HG02852 (cell line): ENCODE data around the gene CAPG.
"Not testable (repeated sequence)": the region's sequence is repeated elsewhere in the genome, so short reads cannot be mapped to it uniquely, and the experiment has no call there.

Source experiments
- ATAC-seq: cut with Tn5 transposase; IDR thresholded peaks from one replicate; pipeline ENCODE4 v1.9.1; 2021; ENCODE audit warnings: mild to moderate bottlenecking, moderate library complexity; ENCODE audit not compliant: unreplicated experiment

The CAPG gene

DNA sequence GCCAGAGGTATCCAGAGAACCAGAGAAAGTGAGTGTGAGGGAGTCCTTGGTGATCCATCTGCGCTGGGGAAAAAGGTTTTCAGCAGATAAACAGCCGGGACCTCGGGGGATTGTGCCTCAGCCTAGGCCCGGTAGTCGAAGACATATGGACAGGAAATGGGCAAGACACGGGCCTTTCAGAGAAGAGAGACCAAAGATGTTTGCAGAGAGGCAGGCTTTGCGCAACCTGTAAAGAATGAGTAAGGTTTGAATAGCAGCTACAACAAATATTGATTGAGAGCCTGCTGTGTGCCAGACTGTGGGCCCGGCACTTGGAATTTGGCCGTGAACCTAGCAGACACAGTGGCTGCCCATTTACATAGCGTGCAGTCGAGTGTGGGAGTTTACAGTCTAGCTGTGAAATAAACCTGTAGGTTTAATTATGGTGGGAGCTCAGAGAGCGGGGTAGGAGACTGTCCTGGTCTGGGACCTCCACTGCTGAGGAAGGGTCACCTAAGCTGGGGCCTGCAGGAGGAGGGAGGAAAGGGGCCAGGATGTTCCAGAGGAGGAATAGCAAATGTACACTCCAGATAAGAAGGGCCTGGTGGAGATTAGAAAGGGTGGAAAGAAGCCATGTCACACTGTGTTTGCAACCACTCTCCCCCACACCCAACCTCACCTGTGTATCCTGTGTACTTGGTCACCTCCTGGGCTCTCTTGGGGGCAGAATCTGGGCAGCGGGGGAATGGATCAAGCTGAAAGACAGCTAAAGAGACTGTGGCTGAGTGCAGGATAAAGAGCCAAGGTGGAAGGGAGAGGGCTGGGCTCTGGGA, 11.3 kb upstream of the CAPG start:
- ATAC-seq = no peak

DNA sequence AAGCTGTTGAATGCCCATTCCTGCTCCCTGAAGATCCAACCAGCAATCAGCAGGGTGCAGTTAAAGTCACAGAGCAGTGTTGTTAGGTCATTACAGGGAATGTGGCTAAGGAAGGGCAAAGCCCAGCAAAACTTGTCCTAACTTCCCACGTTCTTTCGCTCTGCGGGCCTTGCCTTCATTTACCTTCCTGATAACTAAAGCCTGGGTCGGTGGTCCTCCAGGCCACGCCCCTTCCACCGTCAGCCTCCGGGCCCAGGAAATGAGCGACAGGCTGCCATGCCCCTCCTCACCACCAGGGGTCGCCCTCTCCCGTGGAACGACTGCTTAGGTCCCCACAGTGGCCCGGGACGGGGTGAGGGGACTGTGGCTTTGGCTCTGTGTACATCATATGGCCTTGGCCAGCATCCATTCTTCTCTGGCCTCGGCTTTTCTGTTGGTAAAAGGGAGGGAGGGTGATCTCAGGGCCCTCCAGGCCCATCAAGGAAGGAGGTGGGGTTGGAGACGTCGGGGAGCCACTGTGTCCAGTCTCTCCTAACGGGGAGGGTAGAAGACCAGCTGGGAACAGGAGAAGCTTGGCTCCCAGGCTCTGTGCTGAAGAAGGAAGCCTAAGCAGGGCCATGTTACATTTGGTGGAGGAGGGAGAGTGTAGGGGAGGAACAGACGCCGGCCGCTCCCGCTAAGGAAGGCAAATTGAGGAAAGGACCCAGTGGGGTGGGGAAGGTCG, 10.5 kb upstream of the CAPG start:
- peak; percentile 48 for ATAC-seq

DNA sequence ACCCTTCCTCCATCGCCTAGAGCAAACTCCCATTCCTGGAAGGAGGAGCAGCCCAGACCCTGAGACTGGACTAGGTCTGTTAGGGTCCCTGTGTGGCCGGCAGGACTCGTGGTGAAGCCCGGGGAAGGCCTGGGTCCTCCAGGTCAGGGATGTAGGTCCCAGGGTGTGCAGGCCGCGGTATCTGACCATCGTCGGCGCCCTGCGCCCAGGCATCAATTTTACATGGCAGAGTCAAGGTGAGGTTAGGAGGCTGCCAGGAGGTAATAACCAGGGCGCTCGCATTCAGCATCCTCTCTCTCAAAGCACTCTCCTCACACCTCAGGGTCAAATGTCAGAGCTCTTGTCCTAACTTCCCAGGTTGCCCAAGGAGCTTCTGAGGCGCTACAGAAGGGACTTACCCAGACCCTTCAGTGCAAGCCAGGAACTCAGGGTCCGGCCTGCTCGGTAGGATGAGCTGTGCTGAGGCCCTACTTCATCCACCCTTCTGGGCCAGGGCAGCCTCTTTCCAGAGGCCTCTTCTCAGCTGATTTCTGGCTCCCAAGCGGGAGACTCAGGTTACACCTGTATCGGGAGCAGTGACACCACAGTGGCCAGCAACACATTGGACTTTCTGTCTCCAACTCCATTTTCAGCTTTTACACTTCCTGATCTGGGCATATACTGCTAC, 9.0 kb upstream of the CAPG start:
- ATAC-seq = no peak

DNA sequence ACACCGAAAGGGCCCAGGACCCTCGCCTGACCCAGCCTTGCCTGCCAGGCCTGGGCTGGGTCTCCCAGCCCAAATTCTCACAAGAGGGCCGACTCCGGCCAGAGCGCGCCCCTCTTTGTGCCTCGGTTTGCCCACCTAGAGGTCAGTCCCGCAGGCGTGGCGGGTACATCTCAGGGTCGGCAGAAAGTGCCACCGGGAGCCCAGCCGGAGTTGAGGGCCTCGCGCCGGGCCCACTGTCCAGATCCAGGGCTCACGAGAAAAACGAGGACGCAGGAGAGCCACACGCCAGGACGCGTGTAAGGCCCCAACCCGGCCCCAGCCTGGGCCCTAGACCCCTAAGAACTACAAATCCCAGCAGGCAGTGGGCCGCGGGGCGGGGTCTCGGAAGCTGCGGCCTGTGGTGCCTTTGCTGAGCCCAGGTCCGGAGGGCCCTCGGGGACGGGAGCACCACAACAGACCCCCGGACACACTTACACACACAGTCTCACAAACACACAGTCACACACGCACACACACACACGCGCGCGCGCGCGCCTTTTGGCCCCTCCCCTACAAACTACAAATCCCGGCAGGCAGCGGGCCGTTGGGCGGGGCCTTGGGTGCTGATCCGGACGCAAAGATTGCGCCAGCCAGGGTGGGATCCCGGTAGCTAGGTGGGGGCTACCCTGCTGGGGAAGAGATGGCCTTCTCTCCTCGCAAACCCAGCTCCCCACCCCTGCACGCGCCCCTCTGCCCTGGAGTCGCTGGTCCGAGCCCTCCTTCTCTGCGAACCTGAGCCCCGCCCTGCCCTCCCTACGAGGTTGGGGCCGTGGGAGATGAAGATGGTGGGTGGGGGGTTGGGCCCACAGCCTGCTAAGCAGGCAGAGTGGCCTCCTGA, 8.2 kb upstream of the CAPG start, which contains the start of gene SH2D6:
TSS of gene SH2D6 (plus strand) at position 583 of the 877 bp plus-strand sequence. CDS start 10,752 bp downstream, outside the sequence.
- ATAC-seq = peak; percentile 83

DNA sequence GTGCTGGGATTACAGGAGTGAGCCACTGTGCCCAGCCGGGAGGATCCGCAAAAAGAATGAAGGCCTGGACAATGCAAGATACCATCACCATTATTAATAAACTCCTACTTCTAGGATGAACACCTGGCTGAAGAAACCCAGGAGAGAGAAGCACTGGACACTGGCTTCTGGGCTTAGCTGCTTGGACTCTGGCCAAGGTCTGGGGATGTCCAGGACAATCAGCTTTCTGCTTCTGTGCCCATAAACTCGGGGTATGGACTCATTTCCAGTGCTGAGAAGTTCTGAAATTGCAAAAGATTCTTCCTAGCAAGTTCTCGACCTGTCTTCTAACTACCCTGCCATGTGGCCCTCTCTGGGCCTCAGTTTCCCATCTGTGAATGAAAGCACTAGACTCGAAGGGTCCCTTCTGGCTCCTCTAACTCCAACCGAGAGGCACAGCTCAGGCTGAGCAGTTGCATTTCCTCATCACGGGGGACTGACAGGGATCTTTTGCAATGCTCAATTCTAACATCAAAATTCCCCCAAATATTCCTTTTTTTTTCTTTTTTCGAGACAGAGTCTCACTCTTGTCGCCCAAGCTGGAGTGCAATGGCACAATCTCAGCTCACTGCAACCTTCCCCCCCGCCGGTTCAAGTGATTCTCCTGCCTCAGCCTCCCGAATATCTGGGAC, 5.9 kb upstream of the CAPG start:
- ATAC-seq = no peak

DNA sequence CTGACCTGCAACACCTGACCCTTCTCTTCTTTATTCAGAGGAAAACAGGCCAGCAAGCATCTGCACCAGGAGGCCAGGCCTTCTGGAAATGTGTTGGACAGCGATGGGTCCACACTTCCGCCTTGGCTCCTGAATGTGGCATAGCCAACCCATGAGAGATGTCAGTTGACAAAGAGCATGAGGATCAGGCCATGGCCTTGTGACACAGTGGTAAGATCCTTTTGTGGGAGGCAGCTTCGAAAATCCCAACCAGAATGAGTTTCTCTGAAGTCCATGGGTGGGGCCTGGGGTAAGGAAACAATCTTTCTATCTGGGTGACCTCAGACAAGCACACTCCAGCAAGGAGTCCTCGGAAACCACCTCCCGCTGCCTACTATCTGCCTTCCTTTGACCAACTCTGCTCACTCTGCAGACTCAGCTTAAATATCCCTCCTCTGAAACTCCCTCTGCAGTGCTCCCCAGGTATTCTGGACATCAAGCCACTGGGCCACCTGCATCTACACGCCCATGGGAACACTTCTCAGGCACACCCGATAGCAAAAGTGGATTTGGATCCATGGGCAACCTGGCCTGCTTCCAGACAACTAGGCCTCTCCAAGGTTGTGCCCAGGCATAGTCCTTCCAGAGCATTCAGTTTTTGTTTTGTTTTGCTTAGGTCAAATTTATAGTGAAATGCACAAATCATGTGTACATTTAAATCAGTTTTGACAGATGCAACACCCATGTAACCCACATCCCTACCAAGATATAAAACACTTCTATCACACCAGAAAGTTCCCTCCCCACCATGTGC, 4.8 kb upstream of the CAPG start:
- no peak for ATAC-seq

DNA sequence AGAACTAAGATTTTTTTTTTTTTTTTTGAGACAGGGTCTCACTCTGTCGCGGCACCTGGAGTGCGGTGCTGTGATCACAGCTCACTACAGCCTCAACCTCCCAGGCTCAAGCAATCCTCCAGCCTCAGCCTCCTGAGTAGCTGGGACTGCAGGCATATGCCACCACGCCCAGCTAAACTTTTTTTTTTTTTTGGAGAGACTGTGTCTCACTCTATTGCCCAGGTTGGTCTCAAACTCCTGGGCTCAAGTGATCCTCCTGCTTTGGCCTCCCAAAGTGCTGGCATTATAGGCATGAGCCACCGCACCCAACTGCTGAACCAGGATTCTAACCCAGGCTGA, 4.2 kb upstream of the CAPG start:
- not testable (repeated sequence) for ATAC-seq

DNA sequence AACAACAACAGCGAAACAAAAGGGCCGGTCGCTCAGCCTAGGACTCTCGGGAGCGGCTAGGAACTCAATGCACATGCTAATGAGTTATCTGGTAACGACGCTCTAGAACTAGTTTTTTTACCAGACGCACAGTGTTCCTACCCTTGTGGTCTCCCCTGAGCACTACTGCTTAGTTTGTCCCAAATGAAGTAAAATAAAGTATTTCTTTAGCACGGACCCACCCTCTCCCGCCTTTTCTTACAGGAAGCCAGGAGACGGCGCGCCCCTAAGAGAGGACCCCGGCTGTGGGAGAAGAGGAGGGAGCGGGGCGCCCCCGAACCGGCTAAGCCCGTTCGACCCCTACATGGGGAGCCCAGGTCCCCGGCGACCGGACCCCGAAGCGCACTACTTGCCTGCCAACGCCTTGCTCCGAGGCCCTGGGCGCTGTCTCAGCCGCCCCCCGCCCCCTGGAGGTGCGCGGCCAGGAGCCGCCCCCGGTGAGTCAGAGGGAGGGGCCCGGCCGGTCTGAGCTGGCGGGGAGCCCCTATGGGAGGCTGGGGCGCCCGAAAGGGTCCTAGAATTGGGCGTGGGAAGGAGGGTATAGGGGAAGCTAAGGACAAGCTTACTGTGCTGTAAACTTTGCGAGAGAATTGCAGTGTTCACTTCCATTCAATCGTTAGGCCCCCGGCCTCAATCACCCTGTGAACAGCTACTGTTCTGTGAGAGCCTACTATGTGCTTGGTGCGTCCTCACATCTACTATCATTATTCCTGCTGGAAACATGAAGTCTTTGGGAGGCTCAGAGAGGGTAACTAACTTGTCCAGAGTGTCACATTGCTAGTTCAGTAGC, 3.6 kb upstream of the CAPG start:
- ATAC-seq = no peak

DNA sequence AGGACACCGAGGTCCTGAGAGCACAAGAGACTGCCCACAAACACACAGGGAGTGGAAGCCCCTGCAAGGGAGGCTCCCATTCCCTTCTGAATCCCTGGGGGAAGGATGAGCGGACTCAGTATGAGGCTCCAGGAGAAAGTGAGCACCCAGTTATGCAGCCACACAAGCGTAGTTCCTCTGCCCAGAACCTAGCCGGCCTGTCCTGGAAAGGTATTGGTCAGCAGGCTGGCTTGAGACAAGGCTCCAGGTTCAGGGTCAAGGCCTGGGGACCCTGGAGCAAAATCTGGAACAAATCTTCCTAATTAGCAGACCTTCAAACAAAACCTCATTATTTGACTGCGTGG, 1.2 kb upstream of the CAPG start:
- ATAC-seq = no peak

DNA sequence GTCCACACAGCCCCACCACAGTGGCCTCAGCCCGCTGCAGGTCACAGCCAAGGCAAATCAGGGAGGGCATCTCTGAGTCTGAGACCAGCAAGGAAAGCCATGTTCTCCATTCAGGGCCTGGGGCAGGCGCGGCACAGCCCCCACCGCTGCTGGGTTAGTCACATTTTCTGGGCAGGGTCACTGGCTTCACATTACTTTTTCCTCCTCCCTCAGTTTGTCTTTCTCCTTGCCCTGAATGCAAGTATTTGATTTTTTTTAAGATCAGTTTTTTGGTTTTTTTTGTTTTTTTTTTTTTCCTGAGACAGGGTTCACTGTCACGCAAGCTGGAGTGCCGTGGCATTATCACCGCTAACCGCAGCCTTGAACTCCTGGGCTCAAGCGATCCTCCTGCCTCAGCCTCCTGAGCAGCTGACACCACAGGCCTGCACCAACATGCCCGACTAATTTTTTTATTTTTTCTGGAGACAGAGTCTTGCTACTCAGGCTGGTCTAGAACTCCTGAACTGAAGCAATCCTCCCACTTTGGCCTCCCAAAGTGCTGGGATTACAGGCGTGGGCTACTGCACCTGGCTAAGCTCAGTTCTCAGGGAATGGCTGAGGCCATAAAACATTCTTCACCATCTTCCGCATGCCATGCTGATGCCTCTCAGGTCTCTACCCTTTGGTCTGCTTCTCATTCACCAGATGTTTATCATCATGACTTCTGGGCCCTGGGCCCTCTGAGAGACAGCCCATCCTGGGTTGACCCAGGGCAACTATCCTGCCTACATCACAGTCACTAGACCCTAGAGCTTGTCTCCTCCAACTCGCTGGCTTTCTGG, 628 bp upstream of the CAPG start:
- no peak for ATAC-seq

DNA sequence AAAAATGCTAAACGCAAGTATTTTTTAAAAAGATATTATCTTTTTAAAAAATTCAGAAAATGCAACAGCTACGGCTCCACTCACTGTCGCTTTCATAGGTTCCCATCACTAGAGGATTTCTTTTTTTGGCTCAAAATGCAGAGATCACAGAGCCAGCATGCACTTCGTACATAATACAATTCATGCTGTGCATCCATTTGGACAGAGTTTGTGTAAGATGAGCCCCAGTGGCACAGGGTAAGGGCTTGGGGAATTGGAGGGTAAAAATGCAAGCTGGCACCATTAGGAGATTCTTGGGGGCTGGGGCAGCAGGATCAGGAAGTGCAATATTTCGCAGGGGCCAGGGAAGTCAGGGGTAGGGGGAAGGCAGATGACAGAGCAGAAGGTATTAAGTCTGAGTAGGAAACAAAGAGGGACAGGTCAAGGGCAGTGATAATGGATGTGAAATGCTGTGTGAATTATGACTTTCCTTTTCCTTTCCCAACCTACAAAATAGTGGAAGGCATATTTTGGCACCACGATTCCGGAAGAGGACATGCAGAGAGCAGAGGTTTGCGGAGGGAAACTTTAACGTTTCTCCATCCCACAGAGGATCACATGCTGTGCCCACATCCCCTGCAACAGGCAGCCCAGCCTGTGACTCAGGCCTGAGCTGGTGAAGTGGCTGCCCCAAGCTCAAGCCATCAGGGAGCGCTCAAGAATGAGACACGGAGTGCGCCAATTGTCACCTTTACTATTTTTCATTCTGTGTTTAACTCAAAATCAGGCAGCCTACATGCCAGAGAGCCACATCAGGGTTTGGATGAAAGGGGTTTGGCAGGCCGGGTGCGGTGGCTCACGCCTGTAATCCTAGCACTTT, 4.7 kb downstream of the CAPG start:
- ATAC-seq = peak; percentile 36

DNA sequence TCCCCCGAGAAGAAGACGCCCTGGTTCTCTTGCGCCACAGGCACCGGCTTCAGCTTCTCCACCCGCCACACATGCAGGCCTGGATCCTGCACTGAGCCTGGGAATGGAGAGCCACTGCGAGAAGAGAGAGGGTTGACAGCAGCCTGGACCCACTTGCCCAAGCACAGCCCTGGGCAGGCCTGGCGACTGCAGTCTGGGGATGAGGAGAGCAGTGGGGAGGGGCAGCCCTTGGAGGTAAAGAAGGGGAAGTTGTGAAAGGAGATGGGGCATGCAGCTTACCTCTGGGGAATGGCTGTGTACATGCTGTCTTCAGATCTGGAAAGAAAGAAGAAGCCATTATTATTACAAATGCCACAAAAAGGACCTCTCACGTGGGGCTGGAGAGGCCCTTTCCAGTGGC, 8.3 kb downstream of the CAPG start:
- ATAC-seq = no peak

DNA sequence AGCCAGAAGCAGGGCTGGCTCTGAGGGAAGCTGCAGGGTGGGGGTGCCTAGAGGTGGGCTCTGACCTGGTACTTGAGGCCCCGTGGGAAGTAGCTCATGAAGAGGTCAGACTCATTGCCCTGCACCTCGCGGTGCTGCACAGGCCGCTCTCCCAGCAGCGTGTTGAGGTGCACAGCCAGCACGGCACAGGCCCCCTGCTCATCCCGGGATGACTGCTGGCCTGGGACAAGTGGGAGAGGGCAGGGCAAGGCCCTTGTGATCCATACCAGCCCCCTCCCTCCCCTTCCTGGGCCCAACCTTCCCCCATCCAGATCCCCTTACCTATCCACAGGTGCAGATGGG, 8.7 kb downstream of the CAPG start:
- ATAC-seq = no peak

DNA sequence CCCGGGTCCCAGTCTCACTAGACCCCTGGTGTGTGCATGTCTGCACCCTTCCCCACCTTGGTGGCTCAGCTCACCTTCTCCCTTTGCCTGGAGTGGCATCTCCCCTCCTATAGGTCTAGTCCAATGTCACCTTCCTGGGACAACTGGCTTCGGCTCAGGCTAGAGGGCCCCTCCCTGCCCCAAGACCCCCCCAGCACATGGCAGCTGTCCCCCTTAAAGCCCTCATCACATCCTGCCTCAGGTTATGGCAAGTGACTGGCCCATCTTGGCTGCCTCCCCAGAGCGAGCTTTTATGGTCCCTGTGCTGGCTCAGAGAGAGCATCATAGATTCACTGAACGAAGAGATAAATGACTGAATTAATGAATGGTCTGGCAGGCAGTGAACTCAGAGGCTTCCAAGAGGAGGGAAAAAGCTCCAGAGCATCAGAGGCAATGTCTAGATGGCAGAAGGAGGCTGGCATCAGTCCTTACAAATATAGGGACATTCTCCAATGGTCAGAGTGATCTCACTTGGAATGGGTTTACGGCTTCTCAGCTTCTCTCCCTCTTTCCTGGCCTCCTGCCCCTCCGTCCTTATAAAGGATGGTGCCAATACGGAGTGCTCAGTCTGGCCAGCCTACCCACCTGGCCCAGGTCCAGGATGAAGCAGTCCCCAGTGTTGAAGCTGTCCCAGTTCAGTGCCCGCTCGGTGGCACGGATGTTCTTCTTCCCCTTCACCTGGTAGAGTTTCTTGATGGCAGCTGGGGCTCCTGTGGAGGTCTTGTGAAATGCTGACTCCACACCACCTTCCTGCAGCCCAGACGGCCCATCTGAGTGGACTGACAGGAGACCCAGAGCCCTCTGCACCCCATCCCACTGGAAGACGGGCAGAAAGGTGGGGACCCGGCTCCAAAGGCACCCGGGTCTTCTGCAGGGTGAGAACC, 9.4 kb downstream of the CAPG start:
- ATAC-seq = no peak

DNA sequence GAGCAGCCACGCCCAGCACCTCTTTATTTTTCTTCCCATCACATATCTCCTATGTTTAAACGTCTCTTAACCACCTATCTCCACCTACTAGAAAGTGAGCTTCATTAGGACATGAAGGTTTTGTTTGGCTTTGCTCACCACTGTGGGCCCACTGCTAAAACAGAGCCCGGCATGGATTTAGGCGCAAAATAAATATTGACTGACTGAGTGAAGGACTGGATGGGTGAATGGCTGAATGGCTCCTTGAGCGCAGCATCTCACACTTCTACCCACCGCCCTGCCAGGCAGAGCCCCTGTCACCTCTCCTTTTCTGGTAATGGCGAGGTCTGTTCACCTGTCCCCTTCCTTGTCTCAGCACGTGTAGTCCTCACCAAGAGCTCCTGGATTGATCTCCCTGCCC, 10.1 kb downstream of the CAPG start:
- ATAC-seq = no peak

DNA sequence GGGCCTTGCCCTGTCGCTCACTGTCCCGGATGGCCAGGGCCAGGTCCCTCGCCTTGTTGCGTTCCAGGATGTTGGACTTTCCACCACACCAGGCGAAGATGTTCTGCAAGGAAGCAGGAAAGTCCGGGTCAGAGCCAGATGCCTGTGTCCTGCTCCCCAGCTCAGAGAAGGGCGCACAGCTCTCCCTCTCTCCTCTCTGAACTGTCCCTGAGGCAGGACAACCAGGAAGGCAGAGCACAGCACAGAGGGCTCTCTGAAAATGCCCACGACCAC, 11.0 kb downstream of the CAPG start:
- no peak for ATAC-seq
